Stimulated activated CD4-positive, alpha-beta T cell treated with anti-CD3 and anti-CD28 coated beads, TNF-alpha, amount 100 ng/mL, for 24 hours (primary cell): ENCODE data around the gene AAMP.

Experiments
- DNase-seq, 3 experiments: peaks; one replicate each; pipeline ENCODE4 v3.0.0-alpha.2; 2020; ENCODE audit warnings: low read depth in 3 of 3

The AAMP gene

DNA sequence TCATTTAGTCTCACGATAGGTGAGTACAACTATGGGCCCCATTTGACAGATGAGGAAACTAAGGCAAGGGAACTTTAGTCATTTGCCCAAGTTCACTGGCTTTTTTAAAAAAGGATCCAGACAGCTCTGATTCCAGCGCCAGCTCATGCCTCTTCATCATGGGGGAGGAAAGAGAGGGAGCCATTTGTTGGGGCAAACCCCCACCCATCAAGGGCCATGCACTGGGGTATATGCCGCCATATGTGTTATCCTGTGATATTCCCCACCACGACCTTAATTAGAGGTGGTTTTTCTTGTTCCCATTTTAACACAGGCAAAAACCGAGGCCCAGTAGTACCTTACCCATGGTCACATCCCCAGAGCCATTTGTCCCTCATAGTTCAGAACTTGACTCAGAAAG, 9.8 kb downstream of the AAMP start:
- DNase-seq: no peak

DNA sequence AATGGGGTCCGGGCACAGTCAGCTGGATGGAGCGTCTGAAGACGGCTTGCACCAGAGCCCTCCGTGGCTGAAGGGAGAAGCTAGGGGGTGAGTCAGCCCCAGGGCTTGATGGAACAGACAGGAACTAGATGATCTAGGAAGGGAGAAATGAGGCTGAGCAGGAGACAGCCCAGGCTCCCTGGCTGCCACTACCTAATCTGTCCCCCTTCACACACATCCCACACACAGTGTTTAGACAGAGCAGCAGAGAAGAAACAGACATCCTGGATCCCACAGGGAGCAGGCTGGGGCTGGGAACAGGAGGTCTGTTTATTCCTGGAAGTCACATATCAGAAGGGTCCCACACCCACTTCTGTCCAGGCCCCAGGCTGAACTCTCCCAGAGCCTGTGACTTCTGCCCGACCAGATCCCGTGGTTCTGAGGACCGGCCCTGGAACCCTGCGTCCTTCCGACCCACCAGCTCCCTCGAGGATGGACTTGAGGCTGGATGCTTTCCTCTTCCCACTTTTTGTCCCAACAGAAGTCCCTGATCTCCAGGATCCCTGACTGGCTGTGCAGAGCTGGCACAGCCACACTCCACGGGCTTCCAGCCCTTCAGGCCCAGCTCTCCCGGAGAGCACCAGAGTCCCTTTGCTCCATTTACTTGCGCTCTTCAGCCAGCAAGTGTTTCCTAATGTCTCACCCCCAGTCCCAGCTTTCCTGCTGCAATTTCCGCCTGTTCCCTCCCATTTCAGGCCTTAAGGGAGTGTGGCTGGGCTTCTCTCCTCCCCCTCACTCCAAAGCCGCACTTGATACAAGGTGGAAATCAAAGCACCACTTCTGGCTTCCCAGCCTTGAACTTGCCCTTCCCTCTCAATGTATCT, 10.6 kb downstream of the AAMP start:
- DNase-seq: no peak

DNA sequence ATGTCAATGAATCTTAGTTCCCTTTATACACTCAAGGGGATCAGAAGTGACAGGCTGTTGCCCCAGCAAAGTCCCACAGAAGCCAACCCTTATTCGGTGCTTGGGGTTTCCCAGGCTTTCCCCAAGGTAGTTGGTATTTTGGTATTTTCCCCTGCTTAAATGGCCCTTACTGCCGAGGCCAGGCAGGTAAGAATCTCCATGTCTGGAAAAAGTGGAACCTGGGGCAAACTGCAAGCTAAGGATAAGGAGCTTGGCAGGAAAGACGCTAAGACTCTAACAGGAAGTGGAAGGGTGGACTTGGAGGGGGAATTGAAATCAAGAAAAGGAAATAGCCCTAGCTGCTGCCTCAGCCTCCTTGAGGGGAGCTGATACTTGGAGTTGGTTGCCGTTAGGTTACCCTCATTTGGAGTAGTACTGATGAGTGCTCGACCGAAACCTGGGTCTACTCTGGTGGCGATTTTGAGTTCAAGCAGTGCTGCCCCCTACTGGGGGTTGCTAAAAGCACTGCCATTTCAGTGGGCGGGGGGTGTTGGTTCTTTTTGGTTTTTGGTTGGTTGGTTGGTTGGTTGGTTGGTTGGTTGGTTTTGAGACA, 12.5 kb downstream of the AAMP start:
- peak; percentile 40 to 62 (median 42) for DNase-seq

DNA sequence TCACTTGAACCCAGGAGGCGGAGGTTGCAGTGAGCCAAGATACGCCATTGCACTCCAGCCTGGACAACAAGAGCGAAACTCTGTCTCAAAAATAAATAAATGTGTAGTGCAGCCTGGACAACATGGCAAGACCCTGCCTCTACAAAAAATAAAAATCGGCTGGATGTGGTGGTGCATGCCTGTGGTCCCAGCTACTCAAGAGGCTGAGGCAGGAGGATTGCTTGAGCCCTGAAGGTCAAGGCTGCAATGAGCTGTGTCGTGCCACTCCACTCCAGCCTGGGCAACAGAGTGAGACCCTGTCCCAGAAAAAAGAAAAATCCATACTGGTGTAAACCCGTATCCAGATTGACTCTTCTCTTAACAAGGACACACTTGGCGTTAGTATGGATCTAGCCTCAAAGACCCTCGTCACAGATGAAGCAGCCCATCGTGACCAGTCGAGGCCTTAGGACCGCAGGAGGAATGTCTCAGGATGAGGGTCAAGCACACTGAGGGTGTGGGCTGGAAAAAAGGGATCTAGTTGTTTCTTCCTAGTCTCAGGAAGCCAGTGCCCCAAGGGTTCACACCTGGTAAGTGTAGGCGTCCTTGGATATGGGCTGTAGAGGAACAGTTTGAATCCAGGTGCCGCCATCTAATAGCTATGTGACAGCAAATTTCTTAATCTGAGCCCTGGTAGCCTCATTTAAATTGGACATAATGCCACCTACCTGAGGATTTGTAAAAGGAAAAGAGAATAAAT, 13.2 kb downstream of the AAMP start:
- DNase-seq: no peak

DNA sequence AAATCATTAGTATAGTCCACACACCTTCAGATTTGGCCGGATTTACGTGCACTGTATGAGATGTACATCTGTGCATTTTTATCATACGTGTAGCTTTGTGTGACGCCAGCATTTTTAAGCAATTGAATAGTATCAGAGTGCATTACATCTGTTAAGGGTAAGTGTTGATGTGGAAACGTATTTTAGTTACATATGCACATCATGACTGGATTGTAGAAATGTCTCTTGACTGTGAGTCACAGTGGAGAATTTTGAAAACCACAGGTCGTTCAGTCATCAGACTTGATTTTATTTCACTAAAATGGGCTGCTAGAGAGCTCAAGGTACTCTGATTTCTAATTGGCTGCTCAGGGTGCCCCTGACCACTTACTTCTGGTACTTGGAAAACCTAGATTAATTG, 14.5 kb downstream of the AAMP start:
- DNase-seq: no peak

DNA sequence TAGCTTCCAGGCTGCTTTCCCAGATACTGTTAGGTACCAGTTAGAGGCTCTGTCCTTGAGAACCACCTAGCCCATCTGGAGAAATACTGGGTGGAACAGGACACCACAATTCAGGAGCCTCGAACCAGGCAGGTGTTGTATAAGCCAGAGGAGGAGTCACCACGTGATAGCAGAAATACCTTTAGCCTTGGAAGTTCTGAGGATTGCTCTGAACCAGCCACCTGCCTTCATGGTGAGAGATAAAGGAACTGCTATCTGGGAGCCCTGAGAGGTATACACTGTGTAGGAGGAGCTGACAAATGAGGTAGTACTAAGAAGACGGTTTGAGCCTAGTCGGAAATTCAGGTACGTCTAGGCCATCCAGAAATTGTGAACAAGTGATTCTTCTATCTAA, 16.7 kb downstream of the AAMP start:
- no peak for DNase-seq

DNA sequence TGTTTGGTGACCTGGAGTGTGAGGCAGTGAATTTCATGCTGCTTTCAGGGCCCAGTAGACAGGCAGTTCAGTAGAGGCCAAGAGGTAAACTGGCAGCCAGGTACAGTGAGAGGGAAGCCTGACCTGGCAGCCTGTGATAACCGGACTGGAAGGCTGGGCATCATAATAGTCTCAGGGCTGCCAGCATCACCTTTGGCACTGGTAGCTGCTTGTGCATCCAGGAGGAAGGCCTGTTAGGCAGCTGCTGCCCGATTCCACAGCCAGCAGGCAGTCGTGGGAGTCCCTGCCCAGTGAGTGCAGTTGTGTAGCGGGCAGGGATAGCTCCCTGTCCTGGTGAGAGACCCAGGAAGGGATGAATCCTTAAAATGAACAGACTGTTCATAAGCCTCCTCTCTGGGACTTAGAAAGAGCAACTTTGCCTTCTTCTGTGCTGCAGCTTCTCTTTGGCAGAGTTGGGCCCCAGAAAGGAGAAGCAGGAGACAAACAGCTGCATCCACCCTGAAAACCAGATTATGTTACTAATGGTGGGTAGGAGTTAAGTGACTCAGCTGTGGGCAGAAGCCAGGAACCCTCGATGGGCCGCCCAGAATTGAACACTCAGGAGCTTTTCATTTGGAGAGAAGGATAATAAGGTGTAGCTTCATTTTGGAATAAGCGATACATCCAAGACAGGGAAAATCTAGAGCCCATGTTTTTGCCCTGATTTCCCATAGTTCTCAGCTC, 17.3 kb downstream of the AAMP start:
- DNase-seq: no peak

DNA sequence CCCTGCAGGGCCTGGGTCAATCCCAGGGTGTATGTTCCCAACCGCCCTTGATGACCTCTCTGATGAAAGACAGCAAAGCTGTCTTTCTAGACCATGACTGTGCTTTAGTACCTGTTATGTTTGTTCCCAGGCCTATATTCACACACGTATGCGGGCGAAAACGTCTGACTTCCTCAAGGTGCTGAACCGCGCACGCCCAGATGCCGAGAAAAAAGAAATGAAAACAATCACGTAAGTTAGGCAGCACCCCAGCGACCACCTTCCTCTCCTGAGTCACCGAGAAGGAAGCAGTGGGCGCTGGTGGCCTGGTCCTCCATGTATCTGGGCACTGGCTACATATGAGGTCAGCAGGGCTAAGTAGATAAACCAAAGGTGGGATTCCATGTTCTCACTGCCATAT, 20.2 kb downstream of the AAMP start:
- no peak for DNase-seq

DNA sequence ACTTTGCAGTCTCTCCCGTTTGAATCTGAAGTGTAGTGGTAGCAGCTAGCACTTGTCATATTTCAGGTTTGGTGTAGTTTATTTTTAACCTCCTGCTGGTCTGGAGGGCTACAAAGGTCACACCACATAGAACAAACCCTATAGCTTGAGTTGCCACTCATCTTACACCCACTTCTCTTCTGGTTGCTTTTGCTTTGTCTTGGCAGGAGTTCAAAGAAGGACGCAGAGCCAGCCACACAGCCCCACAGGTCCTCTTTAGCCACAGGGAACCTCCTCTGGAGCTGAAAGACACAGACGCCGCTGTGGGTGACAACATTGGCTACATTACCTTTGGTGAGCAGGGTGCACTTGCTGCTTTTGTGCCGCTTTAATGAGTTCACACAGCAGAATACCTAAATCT, 24.7 kb downstream of the AAMP start:
- DNase-seq: no peak

DNA sequence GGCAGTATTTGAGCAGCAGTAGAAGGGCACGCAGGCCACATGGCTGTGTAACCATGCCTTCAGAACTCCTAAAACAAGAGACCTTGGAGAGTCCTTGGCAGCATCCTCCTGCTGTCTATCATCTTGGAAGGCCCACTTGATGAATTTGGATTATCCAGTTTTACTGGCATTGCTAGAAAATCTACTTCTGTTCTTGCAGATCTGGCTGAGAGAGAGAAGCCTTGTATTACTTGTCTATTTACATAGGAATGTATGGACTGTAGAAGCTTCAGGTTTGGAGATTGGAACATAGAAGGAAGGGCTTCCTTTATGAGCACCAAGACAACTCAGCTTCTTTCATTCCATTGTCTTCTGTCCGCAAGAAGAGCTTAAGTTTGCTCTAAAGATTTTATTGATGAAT, 25.3 kb downstream of the AAMP start:
- no peak for DNase-seq

DNA sequence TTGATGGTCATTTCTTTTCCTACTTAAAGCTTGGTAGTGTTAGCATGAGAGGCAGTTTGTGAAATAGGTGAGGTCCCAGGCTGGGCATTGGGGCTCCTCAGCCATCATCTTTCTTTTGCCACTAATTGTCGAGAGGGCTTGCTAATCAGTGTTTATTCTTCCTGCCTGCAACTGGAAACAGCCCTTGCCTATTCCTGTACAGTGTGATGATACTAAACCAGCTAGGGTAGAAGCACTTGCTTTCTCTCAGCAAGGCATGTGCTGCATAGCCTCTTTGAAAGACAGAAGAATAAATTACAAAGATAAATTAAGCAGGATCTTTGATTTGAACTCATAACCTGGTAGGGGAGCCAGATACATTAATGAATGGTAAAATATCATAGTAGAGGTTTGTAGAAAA, 25.7 kb downstream of the AAMP start:
- DNase-seq: no peak

DNA sequence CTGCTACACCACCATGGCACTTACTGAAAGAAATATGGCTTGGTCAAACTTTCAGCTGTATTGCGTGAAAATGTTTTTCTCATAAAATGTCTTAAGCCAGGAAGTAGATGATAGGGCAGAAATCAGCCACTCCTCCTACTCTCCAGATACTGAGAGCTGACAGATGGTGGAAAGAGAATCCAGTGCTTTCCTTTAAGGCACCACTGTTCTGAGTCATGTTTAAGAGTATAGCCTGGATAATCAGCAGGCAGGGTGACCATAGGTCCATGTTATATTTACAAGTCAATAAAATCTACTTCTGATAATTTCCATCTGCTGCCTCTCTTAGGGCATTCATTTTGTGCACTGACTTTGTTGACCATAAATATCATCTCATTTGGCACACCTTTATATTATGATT, 31.1 kb downstream of the AAMP start:
- DNase-seq: no peak

DNA sequence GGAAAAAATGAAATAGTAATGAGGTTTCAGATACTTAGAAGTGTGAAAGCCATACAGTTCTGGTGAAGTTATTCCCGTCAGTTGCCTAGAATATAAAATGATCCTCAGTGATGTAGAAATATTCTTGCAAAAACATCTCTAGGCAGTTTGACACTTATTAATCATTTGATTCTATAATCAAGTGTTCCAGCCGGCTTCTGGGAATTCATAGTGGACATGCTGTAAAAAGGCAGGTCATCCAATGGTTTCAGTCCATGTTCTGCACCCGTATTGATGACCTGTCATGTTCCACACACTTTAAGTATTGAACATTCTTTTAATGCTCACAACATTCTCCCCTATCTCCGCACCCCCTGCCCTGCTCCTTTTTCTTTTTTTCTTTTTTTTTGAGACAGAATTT, 33.1 kb downstream of the AAMP start:
- no peak for DNase-seq

DNA sequence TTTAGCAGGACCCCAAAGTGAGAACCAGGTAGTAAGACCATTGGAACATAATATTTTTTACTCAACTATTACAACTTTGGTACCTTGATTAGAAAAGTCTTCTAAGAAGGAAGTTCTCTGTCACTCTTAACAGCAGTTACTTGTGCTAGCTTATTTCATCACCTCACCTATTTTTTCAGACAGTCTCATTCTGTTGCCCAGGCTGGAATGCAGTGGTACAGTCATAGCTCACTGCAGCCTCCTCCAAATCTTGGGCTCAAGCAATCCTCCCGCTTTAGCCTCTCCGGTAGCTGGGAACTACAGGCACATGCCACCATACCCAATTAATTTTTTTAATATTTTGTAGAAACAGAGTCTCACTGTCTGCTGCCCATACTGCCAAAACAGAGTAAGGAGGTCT, 34.9 kb downstream of the AAMP start:
- no peak for DNase-seq

DNA sequence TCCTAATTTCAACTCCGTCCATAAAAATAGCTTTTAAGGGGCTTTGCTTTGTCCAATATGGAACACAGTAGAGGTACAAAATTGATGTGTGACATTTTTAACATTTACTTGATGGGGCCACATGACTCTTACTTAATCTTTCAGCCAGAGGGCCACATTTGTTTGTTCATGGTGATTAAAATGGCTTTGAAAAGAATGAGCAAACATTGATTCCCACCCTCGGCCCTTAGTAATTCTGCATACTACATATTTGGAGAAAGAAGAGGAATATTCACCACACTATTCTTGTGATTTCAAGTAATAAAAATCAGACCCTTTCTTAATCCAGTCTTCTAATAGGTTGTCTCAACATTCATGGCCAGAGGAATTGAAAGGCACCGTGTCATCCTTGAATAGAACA, 35.4 kb downstream of the AAMP start:
- no peak for DNase-seq

DNA sequence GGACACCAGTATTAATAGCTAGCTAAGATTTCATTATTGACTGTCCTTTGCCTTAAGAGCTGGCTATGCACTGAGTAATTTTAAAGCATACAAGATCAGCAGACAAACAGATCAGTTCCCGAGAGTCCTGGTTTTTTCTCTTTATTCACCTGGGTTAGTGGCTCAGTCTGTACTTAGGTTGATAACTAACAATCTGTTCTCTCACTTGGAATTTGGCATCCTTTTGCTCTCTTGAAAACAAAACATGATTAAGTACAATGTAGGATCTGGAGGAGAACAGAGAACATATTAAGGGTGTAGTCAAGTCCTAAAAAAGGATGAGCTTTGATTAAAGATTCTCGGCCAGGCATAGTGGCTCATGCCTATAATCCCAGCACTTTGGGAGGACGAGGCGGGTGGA, 36.4 kb downstream of the AAMP start:
- DNase-seq: no peak

DNA sequence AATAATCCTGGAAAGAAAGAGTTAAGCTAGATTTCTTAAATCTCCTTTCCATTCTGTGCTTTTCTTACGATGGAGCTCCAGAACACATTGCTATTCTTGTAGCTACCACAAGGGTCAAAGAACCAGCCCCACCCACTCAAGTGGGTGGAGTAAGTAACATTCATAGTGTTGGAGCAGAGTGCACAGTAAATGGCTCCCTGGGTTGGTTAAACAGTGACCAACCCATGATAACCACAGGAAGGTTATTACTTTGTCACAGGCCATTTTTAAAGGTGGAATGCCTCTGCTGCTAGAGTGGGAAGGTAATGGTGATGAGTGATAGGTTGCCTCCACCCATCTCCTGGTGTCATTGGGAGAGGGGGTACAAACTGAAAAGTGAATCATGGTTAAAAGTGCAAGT, 39.1 kb downstream of the AAMP start:
- DNase-seq: no peak

DNA sequence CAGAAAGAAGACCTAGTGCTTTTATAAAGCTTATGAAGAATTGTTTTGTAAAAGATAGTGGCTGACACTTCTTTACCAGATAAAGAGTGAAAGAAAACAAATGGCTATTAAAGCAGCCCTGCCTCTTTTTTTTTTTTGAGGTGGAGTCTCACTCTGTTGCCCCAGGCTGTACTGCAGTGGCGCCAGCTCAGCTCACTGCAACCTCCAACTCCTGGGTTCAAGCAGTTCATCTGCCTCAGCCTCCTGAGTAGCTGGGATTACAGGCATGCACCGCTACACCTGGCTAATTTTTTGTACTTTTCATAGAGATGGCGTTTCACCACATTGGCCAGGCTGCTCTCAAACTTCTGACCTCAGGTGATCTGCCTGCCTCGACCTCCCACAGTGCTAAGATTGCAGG, 40.1 kb downstream of the AAMP start:
- no peak for DNase-seq

DNA sequence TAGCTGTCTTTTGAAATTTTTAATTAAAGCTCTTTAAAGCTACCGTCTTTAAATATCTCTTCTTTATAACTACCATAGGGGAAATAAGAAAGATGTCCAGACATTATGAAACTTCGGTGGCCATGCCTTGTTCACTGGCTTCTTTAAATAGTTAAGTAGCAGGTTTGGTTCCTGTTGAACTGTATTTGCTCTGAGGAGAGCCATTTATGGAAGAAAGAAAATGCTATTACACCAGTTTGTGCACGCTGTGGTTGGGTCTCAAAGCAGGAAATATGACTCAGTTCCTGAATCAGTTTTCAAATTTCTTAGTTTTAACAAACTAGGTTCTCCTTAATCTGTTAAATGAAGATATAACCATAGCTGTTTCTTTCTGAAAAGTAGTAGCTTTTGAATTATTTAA, 40.7 kb downstream of the AAMP start:
- peak in 1 of 3 experiments; percentile 22 for DNase-seq

DNA sequence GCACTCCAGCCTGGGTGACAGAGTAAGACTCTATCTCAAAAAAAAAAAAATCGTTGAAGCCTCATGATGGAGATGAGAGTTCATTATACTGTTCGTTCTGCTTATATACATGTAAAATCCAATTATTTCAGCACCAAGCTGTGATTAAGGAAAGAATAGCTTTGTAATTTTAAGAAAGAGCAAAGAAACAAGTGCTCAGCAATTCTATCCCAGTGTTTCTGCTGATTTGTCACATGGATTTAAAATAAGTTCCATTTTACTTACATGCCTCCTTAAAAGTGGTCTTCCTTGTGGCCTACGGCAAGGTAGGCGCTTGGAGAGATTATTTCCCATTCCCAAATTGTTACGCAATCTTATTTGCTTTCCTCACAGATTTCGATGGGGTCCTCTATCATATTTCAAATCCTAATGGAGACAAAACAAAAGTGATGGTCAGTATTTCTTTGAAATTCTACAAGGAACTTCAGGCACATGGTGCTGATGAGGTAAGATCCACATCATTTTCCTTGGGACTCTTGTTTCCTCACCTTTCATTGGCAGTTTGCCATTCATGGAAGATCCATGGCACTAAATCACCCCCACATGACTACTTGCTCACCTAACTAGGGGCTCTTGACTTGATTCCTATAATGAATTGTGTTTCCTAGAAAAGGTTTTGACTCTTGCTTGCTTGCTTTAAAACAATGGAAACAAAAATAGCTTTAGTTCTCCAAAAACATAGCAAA, 41.4 kb downstream of the AAMP start:
- DNase-seq: no peak

DNA sequence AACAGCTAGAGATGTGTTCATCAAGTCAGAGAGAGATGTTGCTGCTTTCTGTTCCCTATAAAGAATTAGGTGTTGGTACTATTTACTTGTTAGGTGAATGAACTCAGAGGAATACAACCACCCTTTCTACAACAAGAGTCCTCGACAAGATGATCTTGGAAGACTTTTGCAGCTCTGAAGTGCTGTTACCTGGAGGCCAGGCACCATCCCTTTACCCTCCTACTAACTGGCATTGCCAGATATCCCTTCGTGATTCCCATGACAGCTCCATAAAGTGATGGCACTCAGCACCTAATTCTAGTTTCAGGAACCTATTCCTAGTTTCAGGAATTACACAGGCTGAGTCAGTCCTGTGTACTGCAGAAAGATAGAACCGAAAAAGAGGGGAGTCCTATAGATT, 43.0 kb downstream of the AAMP start:
- no peak for DNase-seq

DNA sequence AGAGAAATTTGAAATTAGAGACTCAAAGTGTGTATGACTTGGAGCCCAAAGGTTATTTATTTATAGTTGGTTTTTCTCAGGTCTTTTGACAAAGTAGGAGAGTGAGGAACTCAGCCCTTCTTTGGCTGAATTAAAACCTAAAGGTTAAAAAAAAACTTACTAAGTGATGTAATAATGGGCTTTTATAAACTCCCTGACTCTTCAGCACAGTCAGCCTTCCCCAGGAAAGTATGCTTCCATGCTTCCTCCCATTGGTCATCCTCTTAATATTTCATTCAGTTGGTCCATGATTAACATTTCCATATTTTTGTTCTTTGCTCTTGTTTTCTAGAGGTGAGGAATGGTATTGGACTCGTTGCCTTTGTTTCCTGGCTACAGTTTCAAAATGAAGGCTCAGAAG, 45.8 kb downstream of the AAMP start:
- no peak for DNase-seq
